WERI-Rb-1 (cell line): Measurements from ENCODE around the gene CPLX1.
A peak's percentile ranks its signal among the peaks of the same experiment; 100 is the strongest.

Experiments
- DNase-seq: peaks from one replicate; pipeline ENCODE4 v3.0.0-alpha.2; 2020
- H3K27ac ChIP-seq: fragments of 250-450 bp; sonication (Bioruptor Pico); 2 replicates; pipeline ENCODE4 v1.5.1; 2020; ENCODE audit warnings: mild to moderate bottlenecking, moderate library complexity
- H3K27me3 ChIP-seq: fragments of 250-450 bp; sonication (Bioruptor Pico); 2 replicates; pipeline ENCODE4 v1.5.1; 2021; ENCODE audit warnings: mild to moderate bottlenecking, low read depth, moderate library complexity; ENCODE audit not compliant: insufficient read depth, severe bottlenecking
- H3K36me3 ChIP-seq: fragments of 250-450 bp; sonication (Bioruptor Pico); 2 replicates; pipeline ENCODE4 v1.5.1; 2020; ENCODE audit warnings: mild to moderate bottlenecking, moderate library complexity
- H3K4me3 ChIP-seq: 2 replicates; pipeline ENCODE4 v1.5.1; 2011; ENCODE audit warnings: low read depth, mild to moderate bottlenecking, control low read depth, low read length
- H3K9me3 ChIP-seq: fragments of 250-450 bp; sonication (Bioruptor Pico); 2 replicates; pipeline ENCODE4 v1.5.1; 2021; ENCODE audit warnings: mild to moderate bottlenecking, moderate library complexity; ENCODE audit not compliant: severe bottlenecking
- CTCF ChIP-seq: IDR thresholded peaks from 2 replicates; pipeline ENCODE4 v1.5.1; 2011; ENCODE audit warnings: low read depth, mild to moderate bottlenecking, control low read depth, inconsistent platforms, low read length

The CPLX1 gene

GRCh38 chr4:827209-828081 is 1.5 kb upstream of the CPLX1 start:
- Histone ChIP-seq H3K27ac (peak overlapping the region; percentile 88), H3K9me3 (peaks cover 10% of the 10 kb centered on the region), H3K36me3 (peaks cover 23% of the 10 kb centered on the region), H3K4me3 (peak overlapping the region; percentile 19), H3K27me3 (no peaks in the 10 kb centered on the region)
- no peak for TF ChIP-seq CTCF
- peak; percentile 75 for DNase-seq

GRCh38 chr4:826508-827208 is 729 bp upstream of the CPLX1 start:
- peaks cover 8% of the 10 kb centered on the region for H3K9me3 ChIP-seq

GRCh38 chr4:825063-825970 is 612 bp downstream of the CPLX1 start:
- Histone ChIP-seq H3K27ac (peak overlapping the region; percentile 76), H3K4me3 (peak overlapping the region; percentile 58), H3K27me3 (no peaks in the 10 kb centered on the region), H3K36me3 (peaks cover 44% of the 10 kb centered on the region), H3K9me3 (no peaks in the 10 kb centered on the region)
- DNase-seq, result no peak
- TF ChIP-seq CTCF, result no peak

More at GRCh38 chr4:826508-827208, 729 bp upstream of the CPLX1 start:
- TF ChIP-seq CTCF, result no peak
- Histone ChIP-seq H3K36me3 (peaks cover 31% of the 10 kb centered on the region), H3K4me3 (peak overlapping the region; percentile 54), H3K27me3 (no peaks in the 10 kb centered on the region), H3K27ac (peak overlapping the region; percentile 88)
- peak; percentile 54 for DNase-seq

GRCh38 chr4:824461-825062 is 1.4 kb downstream of the CPLX1 start:
- DNase-seq, result peak; percentile 61
- H3K27ac ChIP-seq, result peak overlapping the region; percentile 76
- no peak for TF ChIP-seq CTCF
- H3K9me3 ChIP-seq, result no peaks in the 10 kb centered on the region
- peaks cover 50% of the 10 kb centered on the region for H3K36me3 ChIP-seq
- peak overlapping the region; percentile 58 for H3K4me3 ChIP-seq
- H3K27me3 ChIP-seq, result no peaks in the 10 kb centered on the region

- H3K27me3 ChIP-seq, result no peaks in the 10 kb centered on the region
- no peak for DNase-seq
- H3K9me3 ChIP-seq, result no peaks in the 10 kb centered on the region
- H3K4me3 ChIP-seq, result no peak overlapping the region; the same call in 1 of the 2 replicates
- H3K27ac ChIP-seq, result peak overlapping the region; percentile 76
- 0 out of 2 replicates have a peak, but pooled peaks have one; percentile 6 for TF ChIP-seq CTCF
- H3K36me3 ChIP-seq, result peaks cover 57% of the 10 kb centered on the region
These were observed 2.0 kb downstream of the CPLX1 start for GRCh38 chr4:823761-824460.
